Measurements from ENCODE around the gene GAREM1.

DNA sequence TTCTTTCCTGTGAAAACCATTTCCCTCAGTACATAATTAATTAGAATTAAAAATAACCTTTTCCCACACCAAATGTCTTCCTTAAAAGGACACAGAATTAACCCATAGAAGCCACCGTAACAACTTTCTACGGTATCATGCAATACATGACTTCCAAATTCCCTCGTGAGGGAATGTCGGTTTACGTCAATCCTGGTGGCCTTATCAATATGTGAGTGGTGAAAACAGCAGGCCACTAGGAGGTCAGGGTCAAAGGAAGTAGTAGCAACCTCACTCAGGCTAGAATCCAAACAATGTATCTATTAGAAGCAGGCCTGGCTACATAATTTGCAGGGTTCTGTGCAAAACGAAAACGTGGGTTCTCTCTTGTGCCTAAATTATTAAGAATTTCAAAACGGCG lies 112.2 kb downstream of the GAREM1 start:
- TF ChIP-seq, protein P1, sequence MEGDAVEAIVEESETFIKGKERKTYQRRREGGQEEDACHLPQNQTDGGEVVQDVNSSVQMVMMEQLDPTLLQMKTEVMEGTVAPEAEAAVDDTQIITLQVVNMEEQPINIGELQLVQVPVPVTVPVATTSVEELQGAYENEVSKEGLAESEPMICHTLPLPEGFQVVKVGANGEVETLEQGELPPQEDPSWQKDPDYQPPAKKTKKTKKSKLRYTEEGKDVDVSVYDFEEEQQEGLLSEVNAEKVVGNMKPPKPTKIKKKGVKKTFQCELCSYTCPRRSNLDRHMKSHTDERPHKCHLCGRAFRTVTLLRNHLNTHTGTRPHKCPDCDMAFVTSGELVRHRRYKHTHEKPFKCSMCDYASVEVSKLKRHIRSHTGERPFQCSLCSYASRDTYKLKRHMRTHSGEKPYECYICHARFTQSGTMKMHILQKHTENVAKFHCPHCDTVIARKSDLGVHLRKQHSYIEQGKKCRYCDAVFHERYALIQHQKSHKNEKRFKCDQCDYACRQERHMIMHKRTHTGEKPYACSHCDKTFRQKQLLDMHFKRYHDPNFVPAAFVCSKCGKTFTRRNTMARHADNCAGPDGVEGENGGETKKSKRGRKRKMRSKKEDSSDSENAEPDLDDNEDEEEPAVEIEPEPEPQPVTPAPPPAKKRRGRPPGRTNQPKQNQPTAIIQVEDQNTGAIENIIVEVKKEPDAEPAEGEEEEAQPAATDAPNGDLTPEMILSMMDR (IDR thresholded peaks at IDR 0.05): no peak
- no peak for TF ChIP-seq NFYB (CRISPR knock-in tag; conservative IDR thresholded peaks at IDR 0.05; ENCODE audit: low read depth)
- TF ChIP-seq EMX1 (CRISPR knock-in tag; IDR thresholded peaks at IDR 0.05): no peak
- TF ChIP-seq, protein P2, sequence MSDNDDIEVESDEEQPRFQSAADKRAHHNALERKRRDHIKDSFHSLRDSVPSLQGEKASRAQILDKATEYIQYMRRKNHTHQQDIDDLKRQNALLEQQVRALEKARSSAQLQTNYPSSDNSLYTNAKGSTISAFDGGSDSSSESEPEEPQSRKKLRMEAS (CRISPR knock-in tag; IDR thresholded peaks at IDR 0.05): no peak
- TF ChIP-seq, protein P3, sequence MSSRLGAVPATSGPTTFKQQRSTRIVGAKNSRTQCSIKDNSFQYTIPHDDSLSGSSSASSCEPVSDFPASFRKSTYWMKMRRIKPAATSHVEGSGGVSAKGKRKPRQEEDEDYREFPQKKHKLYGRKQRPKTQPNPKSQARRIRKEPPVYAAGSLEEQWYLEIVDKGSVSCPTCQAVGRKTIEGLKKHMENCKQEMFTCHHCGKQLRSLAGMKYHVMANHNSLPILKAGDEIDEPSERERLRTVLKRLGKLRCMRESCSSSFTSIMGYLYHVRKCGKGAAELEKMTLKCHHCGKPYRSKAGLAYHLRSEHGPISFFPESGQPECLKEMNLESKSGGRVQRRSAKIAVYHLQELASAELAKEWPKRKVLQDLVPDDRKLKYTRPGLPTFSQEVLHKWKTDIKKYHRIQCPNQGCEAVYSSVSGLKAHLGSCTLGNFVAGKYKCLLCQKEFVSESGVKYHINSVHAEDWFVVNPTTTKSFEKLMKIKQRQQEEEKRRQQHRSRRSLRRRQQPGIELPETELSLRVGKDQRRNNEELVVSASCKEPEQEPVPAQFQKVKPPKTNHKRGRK (CRISPR knock-in tag; IDR thresholded peaks at IDR 0.05; ENCODE audit: borderline replicate concordance): no peak
- TF ChIP-seq, protein P4, sequence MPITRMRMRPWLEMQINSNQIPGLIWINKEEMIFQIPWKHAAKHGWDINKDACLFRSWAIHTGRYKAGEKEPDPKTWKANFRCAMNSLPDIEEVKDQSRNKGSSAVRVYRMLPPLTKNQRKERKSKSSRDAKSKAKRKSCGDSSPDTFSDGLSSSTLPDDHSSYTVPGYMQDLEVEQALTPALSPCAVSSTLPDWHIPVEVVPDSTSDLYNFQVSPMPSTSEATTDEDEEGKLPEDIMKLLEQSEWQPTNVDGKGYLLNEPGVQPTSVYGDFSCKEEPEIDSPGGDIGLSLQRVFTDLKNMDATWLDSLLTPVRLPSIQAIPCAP (CRISPR knock-in tag; IDR thresholded peaks at IDR 0.05): no peak
- TF ChIP-seq CBFB (CRISPR knock-in tag; IDR thresholded peaks at IDR 0.05; ENCODE audit: low read depth): no peak
- no peak for TF ChIP-seq TCF7 (CRISPR knock-in tag; IDR thresholded peaks at IDR 0.05; ENCODE audit: low read depth)
- no peak for TF ChIP-seq ESRRA (CRISPR knock-in tag; IDR thresholded peaks at IDR 0.05; ENCODE audit: borderline replicate concordance)
- TF ChIP-seq, protein P5, sequence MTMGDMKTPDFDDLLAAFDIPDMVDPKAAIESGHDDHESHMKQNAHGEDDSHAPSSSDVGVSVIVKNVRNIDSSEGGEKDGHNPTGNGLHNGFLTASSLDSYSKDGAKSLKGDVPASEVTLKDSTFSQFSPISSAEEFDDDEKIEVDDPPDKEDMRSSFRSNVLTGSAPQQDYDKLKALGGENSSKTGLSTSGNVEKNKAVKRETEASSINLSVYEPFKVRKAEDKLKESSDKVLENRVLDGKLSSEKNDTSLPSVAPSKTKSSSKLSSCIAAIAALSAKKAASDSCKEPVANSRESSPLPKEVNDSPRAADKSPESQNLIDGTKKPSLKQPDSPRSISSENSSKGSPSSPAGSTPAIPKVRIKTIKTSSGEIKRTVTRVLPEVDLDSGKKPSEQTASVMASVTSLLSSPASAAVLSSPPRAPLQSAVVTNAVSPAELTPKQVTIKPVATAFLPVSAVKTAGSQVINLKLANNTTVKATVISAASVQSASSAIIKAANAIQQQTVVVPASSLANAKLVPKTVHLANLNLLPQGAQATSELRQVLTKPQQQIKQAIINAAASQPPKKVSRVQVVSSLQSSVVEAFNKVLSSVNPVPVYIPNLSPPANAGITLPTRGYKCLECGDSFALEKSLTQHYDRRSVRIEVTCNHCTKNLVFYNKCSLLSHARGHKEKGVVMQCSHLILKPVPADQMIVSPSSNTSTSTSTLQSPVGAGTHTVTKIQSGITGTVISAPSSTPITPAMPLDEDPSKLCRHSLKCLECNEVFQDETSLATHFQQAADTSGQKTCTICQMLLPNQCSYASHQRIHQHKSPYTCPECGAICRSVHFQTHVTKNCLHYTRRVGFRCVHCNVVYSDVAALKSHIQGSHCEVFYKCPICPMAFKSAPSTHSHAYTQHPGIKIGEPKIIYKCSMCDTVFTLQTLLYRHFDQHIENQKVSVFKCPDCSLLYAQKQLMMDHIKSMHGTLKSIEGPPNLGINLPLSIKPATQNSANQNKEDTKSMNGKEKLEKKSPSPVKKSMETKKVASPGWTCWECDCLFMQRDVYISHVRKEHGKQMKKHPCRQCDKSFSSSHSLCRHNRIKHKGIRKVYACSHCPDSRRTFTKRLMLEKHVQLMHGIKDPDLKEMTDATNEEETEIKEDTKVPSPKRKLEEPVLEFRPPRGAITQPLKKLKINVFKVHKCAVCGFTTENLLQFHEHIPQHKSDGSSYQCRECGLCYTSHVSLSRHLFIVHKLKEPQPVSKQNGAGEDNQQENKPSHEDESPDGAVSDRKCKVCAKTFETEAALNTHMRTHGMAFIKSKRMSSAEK (CRISPR knock-in tag; IDR thresholded peaks at IDR 0.05; ENCODE audit: borderline replicate concordance): no peak
- no peak for TF ChIP-seq TP53 (CRISPR knock-in tag; IDR thresholded peaks at IDR 0.05)
